Astrocyte (in vitro differentiated cells and primary cell): Measurements from ENCODE around the gene GALK1.

ENCODE experiments used
- CTCF ChIP-seq: IDR thresholded peaks from 2 replicates; pipeline ENCODE4 v1.5.1; 2011; ENCODE audit warnings: low read depth, mild to moderate bottlenecking, inconsistent platforms, low read length, moderate library complexity; ENCODE audit not compliant: insufficient read depth
- EZH2 ChIP-seq: IDR thresholded peaks from 2 replicates; pipeline ENCODE4 v1.6.1; 2012; ENCODE audit warnings: mild to moderate bottlenecking, low read length, inconsistent platforms; ENCODE audit not compliant: insufficient read depth

- TF ChIP-seq CTCF: no peak
- no peak for TF ChIP-seq EZH2
These were observed 41.6 kb downstream of the GALK1 start for GRCh38 chr17:75723171-75723930.
